ENCODE data around the gene ATG16L1. TPM values are rescaled to one million over a fixed set of nuclear protein-coding genes. Genes with fewer than 3 reads are reported as not detected.

Gene ATG16L1
- total and polyA plus RNA-seq, 10 of the 15 experiments (the other 5 are each of a cell fraction or from before 2014, with no cell fraction given), result 5.2 to 26.6 (median 15.6) TPM

GRCh38 chr2:233273120-233273519 is 21.6 kb downstream of the ATG16L1 start:
- ChIA-PET RAD21 (ENCODE audit: unreplicated experiment) (no interaction called here), CTCF (interaction anchor here (0.6 kb wide), 1 partner anchor 219 kb away, joined by 3 read pairs; no protein-coding TSS in a partner anchor)
- H3K4me1 ChIP-seq (ENCODE audit: control insufficient read depth, insufficient read depth, low read length), result peaks cover 4% of the 10 kb centered on the region

More at GRCh38 chr2:233273120-233273519, 21.6 kb downstream of the ATG16L1 start:
- TF ChIP-seq, protein P1, sequence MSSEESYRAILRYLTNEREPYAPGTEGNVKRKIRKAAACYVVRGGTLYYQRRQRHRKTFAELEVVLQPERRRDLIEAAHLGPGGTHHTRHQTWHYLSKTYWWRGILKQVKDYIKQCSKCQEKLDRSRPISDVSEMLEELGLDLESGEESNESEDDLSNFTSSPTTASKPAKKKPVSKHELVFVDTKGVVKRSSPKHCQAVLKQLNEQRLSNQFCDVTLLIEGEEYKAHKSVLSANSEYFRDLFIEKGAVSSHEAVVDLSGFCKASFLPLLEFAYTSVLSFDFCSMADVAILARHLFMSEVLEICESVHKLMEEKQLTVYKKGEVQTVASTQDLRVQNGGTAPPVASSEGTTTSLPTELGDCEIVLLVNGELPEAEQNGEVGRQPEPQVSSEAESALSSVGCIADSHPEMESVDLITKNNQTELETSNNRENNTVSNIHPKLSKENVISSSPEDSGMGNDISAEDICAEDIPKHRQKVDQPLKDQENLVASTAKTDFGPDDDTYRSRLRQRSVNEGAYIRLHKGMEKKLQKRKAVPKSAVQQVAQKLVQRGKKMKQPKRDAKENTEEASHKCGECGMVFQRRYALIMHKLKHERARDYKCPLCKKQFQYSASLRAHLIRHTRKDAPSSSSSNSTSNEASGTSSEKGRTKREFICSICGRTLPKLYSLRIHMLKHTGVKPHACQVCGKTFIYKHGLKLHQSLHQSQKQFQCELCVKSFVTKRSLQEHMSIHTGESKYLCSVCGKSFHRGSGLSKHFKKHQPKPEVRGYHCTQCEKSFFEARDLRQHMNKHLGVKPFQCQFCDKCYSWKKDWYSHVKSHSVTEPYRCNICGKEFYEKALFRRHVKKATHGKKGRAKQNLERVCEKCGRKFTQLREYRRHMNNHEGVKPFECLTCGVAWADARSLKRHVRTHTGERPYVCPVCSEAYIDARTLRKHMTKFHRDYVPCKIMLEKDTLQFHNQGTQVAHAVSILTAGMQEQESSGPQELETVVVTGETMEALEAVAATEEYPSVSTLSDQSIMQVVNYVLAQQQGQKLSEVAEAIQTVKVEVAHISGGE (CRISPR knock-in tag; IDR thresholded peaks at IDR 0.05), result no peak
- TF ChIP-seq CHD1 (IDR thresholded peaks at IDR 0.05; ENCODE audit: low read depth, low read length) (no peak), STAT1 (conservative IDR thresholded peaks at IDR 0.05) (no peak), NR2C1 (IDR thresholded peaks at IDR 0.05) (no peak), JUNB (IDR thresholded peaks at IDR 0.05) (peak; percentile 52), ATF3 (IDR thresholded peaks at IDR 0.05; ENCODE audit: borderline replicate concordance, extremely low read depth, low read depth, low read length) (no peak)
- TF ChIP-seq, protein P2, sequence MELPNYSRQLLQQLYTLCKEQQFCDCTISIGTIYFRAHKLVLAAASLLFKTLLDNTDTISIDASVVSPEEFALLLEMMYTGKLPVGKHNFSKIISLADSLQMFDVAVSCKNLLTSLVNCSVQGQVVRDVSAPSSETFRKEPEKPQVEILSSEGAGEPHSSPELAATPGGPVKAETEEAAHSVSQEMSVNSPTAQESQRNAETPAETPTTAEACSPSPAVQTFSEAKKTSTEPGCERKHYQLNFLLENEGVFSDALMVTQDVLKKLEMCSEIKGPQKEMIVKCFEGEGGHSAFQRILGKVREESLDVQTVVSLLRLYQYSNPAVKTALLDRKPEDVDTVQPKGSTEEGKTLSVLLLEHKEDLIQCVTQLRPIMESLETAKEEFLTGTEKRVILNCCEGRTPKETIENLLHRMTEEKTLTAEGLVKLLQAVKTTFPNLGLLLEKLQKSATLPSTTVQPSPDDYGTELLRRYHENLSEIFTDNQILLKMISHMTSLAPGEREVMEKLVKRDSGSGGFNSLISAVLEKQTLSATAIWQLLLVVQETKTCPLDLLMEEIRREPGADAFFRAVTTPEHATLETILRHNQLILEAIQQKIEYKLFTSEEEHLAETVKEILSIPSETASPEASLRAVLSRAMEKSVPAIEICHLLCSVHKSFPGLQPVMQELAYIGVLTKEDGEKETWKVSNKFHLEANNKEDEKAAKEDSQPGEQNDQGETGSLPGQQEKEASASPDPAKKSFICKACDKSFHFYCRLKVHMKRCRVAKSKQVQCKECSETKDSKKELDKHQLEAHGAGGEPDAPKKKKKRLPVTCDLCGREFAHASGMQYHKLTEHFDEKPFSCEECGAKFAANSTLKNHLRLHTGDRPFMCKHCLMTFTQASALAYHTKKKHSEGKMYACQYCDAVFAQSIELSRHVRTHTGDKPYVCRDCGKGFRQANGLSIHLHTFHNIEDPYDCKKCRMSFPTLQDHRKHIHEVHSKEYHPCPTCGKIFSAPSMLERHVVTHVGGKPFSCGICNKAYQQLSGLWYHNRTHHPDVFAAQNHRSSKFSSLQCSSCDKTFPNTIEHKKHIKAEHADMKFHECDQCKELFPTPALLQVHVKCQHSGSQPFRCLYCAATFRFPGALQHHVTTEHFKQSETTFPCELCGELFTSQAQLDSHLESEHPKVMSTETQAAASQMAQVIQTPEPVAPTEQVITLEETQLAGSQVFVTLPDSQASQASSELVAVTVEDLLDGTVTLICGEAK (IDR thresholded peaks at IDR 0.05; ENCODE audit: borderline replicate concordance), result no peak
- TF ChIP-seq, protein P3, sequence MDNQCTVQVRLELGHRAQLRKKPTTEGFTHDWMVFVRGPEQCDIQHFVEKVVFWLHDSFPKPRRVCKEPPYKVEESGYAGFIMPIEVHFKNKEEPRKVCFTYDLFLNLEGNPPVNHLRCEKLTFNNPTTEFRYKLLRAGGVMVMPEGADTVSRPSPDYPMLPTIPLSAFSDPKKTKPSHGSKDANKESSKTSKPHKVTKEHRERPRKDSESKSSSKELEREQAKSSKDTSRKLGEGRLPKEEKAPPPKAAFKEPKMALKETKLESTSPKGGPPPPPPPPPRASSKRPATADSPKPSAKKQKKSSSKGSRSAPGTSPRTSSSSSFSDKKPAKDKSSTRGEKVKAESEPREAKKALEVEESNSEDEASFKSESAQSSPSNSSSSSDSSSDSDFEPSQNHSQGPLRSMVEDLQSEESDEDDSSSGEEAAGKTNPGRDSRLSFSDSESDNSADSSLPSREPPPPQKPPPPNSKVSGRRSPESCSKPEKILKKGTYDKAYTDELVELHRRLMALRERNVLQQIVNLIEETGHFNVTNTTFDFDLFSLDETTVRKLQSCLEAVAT (IDR thresholded peaks at IDR 0.05), result no peak
- H2AFZ ChIP-seq (ENCODE audit: control insufficient read depth, low read depth, low read length), result no peak overlapping the region
- ATAC-seq (no peak), DNase-seq (ENCODE audit: low read depth, low spot score) (no peak), FAIRE-seq (no peak)
- POLR2A ChIA-PET, result no interaction called here
- no peak overlapping the region for H3K27ac ChIP-seq (ENCODE audit: control insufficient read depth, insufficient read depth)
- H3K4me3 ChIP-seq, result no peak overlapping the region
- H3K36me3 ChIP-seq (ENCODE audit: control insufficient read depth in 2 of 2, insufficient read depth in 2 of 2, low read length in 1 of 2), result peaks cover 20 to 45% of the 10 kb centered on the region in 2 experiments
- in situ Hi-C loops (cut with MboI), result no loop called here
- H3K79me2 ChIP-seq (ENCODE audit: control insufficient read depth, insufficient read depth, low read length), result no peaks in the 10 kb centered on the region; the same call in 1 of the 2 replicates
- WGBS (ENCODE audit: insufficient coverage, insufficient replicate concordance, low lambda C conversion rate, missing lambda C conversion rate), result 27% methylated on average over 6 of the region's 6 CpGs
- intact Hi-C loops (cut with micrococcal nuclease; ENCODE audit: unreplicated experiment), result no loop called here
- H3K4me2 ChIP-seq (ENCODE audit: control insufficient read depth, insufficient read depth), result no peak overlapping the region
- H4K20me1 ChIP-seq (ENCODE audit: control insufficient read depth, insufficient read depth), result no peaks in the 10 kb centered on the region
- H3K9ac ChIP-seq (ENCODE audit: control insufficient read depth, insufficient read depth, low read length), result no peak overlapping the region
- H3K27me3 ChIP-seq (replicated peaks in 1 of 2; ENCODE audit: control insufficient read depth in 2 of 2, insufficient read depth in 2 of 2, low read length in 1 of 2), result no peaks in the 10 kb centered on the region
- BruUV-seq (replicated peaks), result no TSS peak
- no peaks in the 10 kb centered on the region for H3K9me3 ChIP-seq (replicated peaks; ENCODE audit: control insufficient read depth, insufficient read depth, low read length)
- SMC1A ChIA-PET (ENCODE audit: uncharacterized antibody, unreplicated experiment), result no interaction called here
